GM19438 (cell line): ENCODE measurements around the gene NELL2.
A peak's percentile ranks its signal among the peaks of the same experiment; 100 is the strongest.
"Not testable (repeated sequence)": the region's sequence is repeated elsewhere in the genome, so short reads cannot be mapped to it uniquely, and the experiment has no call there.

Experiments
- ATAC-seq: cut with Tn5 transposase; IDR thresholded peaks from one replicate; pipeline ENCODE4 v1.9.1; 2021; ENCODE audit warnings: low read depth; ENCODE audit not compliant: unreplicated experiment

The NELL2 gene

GRCh38 chr12:44875954-44876543 lies at the start of gene NELL2:
Gene NELL2, minus strand, starts transcription at chr12:44876315. Its CDS starts 446 bp downstream, at chr12:44875869.
- ATAC-seq, result peak; percentile 31

DNA sequence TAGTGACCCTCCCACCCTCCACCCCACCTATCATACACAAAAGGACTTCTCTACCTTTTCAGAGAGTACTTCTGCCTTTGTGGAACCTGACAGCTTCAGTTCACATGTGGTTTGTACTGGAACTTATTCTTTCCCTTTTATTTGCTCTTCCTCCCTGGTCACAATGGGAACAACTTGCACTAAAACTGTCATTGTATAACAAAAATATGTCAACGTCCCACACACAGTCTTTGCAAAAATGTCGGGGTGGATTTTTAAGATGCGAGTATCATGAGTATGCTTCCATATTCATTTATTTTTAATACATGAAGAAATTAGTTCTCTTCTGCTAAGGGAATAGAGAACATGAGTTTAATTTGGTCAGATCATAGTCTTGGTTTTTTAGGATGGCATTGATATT lies 45.6 kb upstream of the NELL2 start:
- ATAC-seq, result no peak

- no peak for ATAC-seq
These were observed 41.0 kb upstream of the NELL2 start for GRCh38 chr12:44917141-44917540.

DNA sequence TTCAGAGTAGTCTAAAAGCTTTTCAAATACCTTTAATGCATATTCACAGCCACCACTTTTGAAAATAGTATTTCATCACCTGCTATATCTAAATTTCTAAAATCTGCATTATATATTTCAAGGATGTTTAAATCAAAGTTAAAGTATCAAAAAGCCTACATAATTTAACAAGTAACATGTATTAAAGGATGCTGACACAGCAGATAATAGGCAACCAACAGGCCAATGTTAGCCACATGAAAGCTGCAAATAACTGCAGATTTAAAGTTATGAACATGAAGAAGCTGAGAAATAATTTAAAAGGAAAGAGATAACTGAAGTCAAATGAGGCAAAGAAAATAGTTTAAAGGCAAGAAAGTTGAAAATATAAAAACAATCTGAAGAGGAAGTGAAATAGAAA lies 39.8 kb upstream of the NELL2 start:
- no peak for ATAC-seq

DNA sequence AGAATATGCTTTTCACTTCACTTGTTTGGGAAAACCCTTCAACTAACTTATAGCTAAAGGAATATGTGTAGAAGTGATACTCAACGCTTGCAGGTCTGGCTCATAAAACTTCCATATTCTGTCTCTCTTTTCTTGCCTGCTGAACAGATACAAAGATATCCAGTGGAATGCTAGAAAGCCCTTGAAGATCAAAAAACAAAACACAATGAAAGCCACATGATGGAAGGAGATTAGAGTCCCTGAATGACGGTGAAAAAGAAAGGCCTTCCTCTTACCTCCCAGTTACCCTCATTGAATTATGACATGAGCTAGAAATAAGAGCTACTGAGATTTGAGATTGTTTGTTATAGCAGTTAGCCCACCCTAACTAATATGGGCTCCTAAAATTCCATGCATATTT lies 28.2 kb upstream of the NELL2 start:
- ATAC-seq, result no peak

GRCh38 chr12:44898108-44898507 lies 22.0 kb upstream of the NELL2 start:
- not testable (repeated sequence) for ATAC-seq

DNA sequence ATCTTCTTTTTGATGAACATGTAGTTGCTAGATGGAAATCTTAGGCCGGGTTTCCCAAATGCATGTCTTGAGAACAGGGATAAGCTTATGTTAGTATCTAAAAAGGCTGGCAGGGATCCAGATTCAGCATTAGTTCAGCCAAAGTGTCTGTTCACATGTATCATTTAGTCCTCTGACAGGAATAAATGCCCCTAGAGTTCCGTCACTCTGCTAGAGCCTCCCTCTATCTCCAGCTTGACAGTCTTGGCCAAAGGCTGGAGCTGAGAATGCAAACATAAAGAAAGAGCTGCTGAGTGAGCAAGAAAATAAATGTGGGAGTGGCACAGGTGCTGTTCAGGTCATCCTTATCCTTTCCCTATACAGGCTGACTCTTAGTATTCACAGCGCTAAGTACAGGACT lies 13.8 kb upstream of the NELL2 start:
- no peak for ATAC-seq

DNA sequence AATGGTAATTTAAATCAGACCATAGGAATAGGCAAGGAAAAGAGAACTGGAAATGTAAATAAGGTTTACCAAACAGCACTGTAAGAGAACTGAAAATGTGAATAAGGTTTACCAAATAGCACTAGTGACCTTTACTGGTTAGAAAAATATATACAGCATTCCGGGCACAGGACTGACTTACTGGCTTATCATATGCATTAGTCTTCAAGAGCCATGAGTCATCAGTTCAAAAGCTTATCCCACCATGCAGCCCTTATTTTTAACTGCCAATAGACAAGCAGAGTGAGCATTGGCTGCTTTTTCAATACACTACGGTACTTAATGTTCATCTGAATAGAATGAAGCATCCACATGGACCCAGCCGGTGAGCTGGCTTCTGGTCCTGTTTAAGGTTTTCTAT lies 13.0 kb upstream of the NELL2 start:
- ATAC-seq, result no peak

GRCh38 chr12:44885902-44886301 lies 9.8 kb upstream of the NELL2 start:
- no peak for ATAC-seq

DNA sequence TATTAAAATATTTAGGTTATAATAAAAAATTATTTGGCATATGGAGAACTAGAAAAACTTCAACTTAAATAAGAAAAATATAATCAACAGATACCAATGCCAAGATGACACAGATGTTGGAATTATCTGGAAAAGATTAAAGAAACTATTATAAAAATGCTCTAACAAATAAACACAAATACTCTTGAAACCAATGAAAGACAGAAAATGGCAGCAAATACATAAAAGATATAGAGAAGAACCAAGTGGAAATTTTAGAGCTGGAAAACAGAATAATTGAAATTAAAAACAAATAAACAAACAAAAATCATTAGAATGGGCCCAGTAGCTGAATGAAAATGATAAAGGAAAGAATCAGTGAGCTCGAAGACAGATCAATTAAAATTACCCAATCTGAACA lies 5.1 kb upstream of the NELL2 start:
- no peak for ATAC-seq

- peak; percentile 45 for ATAC-seq
These were observed 662 bp upstream of the NELL2 start for GRCh38 chr12:44876544-44877410.

- no peak for ATAC-seq
These were observed 630 bp downstream of the NELL2 start for GRCh38 chr12:44875417-44875953.

- no peak for ATAC-seq
These were observed 1.1 kb downstream of the NELL2 start for GRCh38 chr12:44874981-44875416.

DNA sequence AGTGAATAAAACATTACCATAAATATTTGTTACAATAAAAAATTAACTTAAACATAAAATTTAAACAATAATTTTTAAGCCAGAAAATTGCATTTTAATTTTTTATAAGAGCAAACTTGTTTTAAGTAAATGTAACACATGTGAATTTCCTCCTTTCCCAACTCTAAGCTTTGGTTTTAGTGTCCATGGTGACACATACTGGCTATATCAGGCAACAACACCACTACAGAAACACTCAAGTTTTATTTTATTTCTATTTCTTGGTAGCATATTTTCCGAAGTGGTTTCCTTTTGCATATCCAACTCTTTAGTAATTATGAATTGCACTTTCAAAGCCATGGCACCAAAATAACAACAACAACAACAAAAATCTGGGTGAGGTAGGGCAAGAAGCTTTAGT lies 2.2 kb downstream of the NELL2 start:
- ATAC-seq, result no peak

- no peak for ATAC-seq
These were observed 6.6 kb downstream of the NELL2 start for GRCh38 chr12:44869503-44869902.

GRCh38 chr12:44863867-44864266 lies 12.2 kb downstream of the NELL2 start:
- no peak for ATAC-seq

DNA sequence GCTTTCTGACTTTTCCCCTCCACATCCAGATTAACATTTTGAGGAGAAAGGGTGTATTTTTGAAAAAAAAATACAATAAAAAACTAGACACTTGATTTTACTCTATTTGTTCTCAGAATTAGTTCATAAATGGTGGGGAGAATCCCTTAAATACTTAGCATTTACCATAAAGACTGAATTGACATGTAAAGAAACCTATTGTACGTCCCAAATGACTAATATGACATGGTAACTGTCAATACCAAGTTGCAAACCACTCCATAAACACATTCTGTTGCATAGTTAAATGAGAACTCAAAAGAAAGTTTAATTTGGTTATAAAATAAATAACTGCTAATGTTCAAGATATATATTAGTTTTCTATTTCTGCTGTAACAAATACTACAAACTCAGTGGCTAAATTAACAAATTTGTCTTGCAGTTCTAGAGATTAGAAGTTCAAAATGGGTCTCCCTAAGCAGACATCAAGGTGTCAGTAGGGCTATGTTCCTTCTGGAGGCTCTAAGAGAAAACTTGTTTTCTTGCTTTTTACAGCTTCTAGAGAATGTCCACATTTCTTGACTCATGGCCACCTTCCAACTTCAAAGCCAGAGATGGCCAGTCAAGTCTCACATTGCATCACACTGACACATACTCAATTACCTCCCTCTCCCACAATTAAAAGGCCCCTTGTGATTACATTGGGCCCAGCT lies 16.0 kb downstream of the NELL2 start:
- no peak for ATAC-seq

- ATAC-seq, result no peak
These were observed 17.8 kb downstream of the NELL2 start for GRCh38 chr12:44858226-44858855.

DNA sequence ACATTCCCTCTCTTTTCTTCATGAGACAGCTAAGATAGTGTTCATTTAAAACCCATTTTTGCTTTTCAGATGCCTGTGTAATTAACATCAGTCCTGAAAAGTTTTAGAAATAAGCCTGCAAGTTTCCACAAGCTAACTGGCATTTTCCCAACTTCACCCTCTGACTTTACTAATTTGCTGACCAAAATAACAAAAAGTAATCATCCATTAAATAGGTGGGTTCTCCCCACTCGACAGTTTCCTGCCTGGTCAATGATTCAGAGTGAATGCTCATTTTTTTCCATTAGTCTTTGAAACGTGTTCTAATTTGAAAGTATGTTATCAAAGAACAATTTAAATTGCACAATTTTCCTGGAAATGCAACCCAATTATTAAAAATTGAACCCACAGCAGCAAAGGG lies 23.6 kb downstream of the NELL2 start:
- ATAC-seq, result no peak

DNA sequence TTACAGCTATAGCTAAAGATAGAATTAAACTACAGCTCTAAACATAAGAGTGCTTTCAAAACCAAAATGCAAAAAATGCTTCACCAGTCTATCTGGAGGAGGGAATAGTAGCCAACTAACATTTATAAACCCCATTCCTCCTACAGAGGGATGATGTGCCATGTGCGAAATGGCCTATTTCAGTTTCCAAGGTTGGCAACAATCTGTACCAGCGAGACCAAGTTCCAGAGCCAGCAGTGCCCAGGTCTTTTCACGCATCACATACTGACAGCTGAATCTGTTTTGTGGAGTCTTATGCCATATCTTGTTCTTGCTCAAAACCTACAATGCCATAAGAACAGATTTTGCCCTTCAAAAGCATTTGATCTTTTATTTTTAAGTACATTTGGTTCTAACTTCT lies 24.5 kb downstream of the NELL2 start:
- ATAC-seq, result no peak

DNA sequence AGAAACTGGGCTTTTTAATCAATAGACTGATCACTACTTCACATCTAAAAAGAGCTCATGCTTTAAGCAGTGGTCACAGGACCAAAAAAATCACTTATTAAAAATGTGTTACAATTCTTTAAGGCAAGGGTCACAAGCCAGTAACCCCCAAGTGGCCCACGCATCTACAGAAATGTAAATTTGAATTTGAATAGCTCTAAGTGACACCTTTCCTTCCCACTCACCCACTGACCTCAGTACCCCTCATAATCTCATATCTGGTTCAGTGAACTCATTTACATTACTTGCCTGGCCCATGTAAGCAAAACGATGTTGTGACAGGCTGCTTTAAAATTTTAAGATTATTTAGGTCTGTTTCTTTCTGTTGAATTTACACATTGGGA lies 27.4 kb downstream of the NELL2 start:
- peak; percentile 16 for ATAC-seq
